ENCODE data around the gene DNAH10. TPM values are rescaled to one million over a fixed set of nuclear protein-coding genes. Genes with fewer than 3 reads are reported as not detected.

Gene DNAH10
- total RNA-seq, 1 donor from 2014 or later: 1.2 TPM

DNA sequence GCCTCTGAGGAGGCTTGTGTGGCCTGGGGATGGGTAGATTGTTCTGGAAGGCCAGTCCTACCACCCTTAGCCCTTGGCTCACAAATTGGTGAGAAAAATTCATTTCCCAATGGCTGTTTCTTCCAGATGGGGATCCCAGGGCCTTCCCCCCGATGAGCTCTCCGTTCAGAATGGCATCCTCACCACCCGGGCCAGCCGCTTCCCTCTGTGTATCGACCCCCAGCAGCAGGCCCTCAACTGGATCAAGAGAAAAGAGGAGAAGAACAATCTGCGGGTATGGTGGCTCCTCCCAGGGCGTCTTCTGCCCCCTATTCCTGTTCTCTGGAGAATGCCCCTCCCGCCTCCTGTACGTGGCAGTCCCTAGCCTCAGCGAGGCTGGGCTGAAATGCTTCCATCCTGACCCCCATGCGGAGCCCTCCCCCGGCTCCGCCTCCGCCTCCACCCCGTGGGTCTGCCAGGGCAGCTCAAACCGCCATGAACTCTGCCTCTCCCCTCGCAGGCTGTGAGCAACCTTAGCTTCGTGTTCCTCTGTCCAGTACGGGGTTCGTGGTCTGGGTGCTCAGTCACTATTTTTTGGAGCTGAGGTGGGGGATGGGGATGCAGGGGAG, 152.7 kb downstream of the DNAH10 start:
- Mint-ChIP-seq H3K27ac (ENCODE audit: unreplicated experiment) (no peak overlapping the region), H3K4me1 (ENCODE audit: low read depth) (no peaks in the 10 kb centered on the region), H3K9me3 (ENCODE audit: low read depth) (no peaks in the 10 kb centered on the region), H3K27me3 (ENCODE audit: low read depth) (peaks cover 8% of the 10 kb centered on the region), H3K36me3 (ENCODE audit: low read depth) (no peaks in the 10 kb centered on the region), H3K4me3 (ENCODE audit: unreplicated experiment) (no peak overlapping the region)
- no peak for TF ChIP-seq CTCF (IDR thresholded peaks at IDR 0.05)
- no peak for DNase-seq (ENCODE audit: low spot score)

DNA sequence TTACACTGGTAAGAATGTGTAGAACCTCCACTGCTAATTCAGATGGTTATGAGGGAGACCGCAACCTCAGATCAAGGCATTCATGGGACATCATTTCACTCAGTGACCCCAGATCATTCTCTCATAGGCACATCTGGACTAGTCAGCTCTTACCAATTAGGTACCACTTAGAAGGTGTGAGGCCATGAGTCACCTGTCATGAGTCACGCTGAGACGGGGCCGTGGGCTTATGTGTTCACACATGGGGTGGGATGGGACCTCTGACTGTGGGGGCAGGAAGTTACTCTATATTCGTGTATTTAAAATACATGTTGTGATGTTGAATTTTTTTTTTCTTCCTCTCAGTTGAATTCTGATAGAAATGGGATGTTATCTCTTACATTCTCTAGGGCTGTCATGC, 154.6 kb downstream of the DNAH10 start:
- TF ChIP-seq CTCF (IDR thresholded peaks at IDR 0.05): no peak
- H3K27me3 Mint-ChIP-seq (ENCODE audit: low read depth): peaks cover 8% of the 10 kb centered on the region
- H3K4me3 Mint-ChIP-seq (ENCODE audit: unreplicated experiment): no peak overlapping the region
- no peak for DNase-seq (ENCODE audit: low spot score)
- H3K36me3 Mint-ChIP-seq (ENCODE audit: low read depth): no peaks in the 10 kb centered on the region
- no peaks in the 10 kb centered on the region for H3K9me3 Mint-ChIP-seq (ENCODE audit: low read depth)
- no peak overlapping the region for H3K27ac Mint-ChIP-seq (ENCODE audit: unreplicated experiment)
- no peaks in the 10 kb centered on the region for H3K4me1 Mint-ChIP-seq (ENCODE audit: low read depth)

GRCh38 chr12:123917337-123917850, 155.3 kb downstream of the DNAH10 start:
- peaks cover 8% of the 10 kb centered on the region for H3K27me3 Mint-ChIP-seq (ENCODE audit: low read depth)
- no peak overlapping the region for H3K27ac Mint-ChIP-seq (ENCODE audit: unreplicated experiment)
- no peak for DNase-seq (ENCODE audit: low spot score)
- H3K9me3 Mint-ChIP-seq (ENCODE audit: low read depth): no peaks in the 10 kb centered on the region
- no peak overlapping the region for H3K4me3 Mint-ChIP-seq (ENCODE audit: unreplicated experiment)
- no peak for TF ChIP-seq CTCF (IDR thresholded peaks at IDR 0.05)
- no peaks in the 10 kb centered on the region for H3K36me3 Mint-ChIP-seq (ENCODE audit: low read depth)
- no peaks in the 10 kb centered on the region for H3K4me1 Mint-ChIP-seq (ENCODE audit: low read depth)

DNA sequence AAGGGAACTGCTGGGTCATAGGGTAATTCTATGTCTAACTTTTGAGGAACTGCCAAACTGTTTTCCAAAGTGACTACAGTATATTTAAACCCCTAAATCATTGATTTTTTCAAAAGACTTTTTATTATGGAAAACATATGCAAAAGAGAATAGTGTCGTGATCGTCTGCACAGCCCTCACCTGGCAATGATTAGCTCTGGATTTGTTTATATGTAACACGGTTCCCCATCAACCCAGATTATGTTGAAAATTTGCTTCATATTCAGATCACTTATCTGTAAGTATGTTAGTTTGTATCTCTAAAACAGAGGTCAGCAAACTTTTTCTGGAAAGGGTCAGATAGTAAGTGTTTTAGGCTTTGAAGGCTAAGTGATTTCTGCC, 157.9 kb downstream of the DNAH10 start:
- H3K27me3 Mint-ChIP-seq (ENCODE audit: low read depth): peaks cover 8% of the 10 kb centered on the region
- no peak for DNase-seq (ENCODE audit: low spot score)
- no peaks in the 10 kb centered on the region for H3K4me1 Mint-ChIP-seq (ENCODE audit: low read depth)
- no peak overlapping the region for H3K27ac Mint-ChIP-seq (ENCODE audit: unreplicated experiment)
- H3K9me3 Mint-ChIP-seq (ENCODE audit: low read depth): no peaks in the 10 kb centered on the region
- no peaks in the 10 kb centered on the region for H3K36me3 Mint-ChIP-seq (ENCODE audit: low read depth)
- no peak overlapping the region for H3K4me3 Mint-ChIP-seq (ENCODE audit: unreplicated experiment)
- no peak for TF ChIP-seq CTCF (IDR thresholded peaks at IDR 0.05)

- no peak for DNase-seq (ENCODE audit: low spot score)
- H3K4me3 Mint-ChIP-seq (ENCODE audit: unreplicated experiment): no peak overlapping the region
- H3K36me3 Mint-ChIP-seq (ENCODE audit: low read depth): no peaks in the 10 kb centered on the region
- no peaks in the 10 kb centered on the region for H3K27me3 Mint-ChIP-seq (ENCODE audit: low read depth)
- H3K27ac Mint-ChIP-seq (ENCODE audit: unreplicated experiment): no peak overlapping the region
- H3K9me3 Mint-ChIP-seq (ENCODE audit: low read depth): no peaks in the 10 kb centered on the region
- H3K4me1 Mint-ChIP-seq (ENCODE audit: low read depth): no peaks in the 10 kb centered on the region
- TF ChIP-seq CTCF (IDR thresholded peaks at IDR 0.05): no peak
These were observed 160.9 kb downstream of the DNAH10 start for GRCh38 chr12:123923038-123923437.
